ENCODE data around the gene FCHSD2.
"Not testable (repeated sequence)": the region's sequence is repeated elsewhere in the genome, so short reads cannot be mapped to it uniquely, and the experiment has no call there.

FCHSD2 gene

GRCh38 chr11:73123892-73124291 is 18.2 kb downstream of the FCHSD2 start:
- not testable (repeated sequence) for DNase-seq (ENCODE audit: low read depth in 2 of 2)

DNA sequence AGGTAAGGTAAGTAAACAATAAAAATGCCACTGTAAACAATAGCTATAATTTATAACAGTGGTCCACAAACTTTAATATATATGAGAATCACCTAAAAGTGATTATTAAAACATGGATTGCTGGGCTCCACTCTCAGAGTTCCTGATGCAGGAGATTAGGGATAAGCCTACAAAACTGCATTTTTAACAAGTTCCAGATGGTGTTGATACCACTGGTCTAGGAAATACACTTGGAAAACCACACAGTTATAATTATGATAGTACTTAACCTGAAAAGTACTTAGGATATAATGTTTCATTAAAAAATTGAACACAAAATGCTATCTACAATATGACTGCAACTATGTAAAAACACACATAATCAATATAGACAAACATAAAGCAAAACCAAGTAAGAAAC is 20.4 kb downstream of the FCHSD2 start:
- DNase-seq (ENCODE audit: low read depth in 2 of 2) = peak in 1 of 2 experiments; percentile 10

DNA sequence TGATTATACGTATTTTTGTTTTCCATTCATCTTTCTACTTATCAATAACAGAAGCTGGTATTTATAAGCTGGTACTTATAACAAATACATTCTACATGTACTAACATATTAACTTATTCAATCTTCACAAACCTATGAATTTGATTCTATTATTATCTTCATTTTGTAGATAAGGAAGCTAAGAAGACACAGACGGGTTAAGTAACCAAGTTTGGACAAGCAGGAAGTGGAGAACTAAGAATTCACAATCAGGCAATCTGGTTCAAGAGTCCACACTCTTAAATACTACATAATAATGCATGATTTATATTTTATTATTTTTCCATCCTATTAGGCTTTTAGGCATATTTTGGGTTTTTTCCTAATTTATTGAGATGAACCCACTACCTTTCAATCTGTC is 25.0 kb downstream of the FCHSD2 start:
- DNase-seq (ENCODE audit: low read depth in 2 of 2) = no peak

DNA sequence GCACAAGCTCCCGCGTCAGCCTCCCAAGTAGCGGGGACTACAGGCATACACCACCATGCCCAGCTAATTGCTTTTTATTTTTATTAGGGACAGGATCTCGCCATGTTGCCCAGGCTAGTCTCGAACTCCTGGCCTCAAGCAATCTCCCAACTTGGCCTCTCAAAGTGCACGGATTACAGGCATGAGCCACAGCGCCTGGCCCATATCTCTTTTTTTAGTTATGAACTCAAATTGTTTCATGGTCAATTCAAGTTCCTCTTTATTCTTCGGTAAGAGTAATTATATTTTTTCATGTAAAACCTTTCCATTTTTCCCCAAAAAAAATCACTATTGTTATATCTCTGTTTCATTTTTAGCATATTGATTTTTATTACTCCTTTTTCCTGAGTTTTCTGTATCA is 25.5 kb downstream of the FCHSD2 start:
- DNase-seq (ENCODE audit: low read depth in 2 of 2) = no peak

DNA sequence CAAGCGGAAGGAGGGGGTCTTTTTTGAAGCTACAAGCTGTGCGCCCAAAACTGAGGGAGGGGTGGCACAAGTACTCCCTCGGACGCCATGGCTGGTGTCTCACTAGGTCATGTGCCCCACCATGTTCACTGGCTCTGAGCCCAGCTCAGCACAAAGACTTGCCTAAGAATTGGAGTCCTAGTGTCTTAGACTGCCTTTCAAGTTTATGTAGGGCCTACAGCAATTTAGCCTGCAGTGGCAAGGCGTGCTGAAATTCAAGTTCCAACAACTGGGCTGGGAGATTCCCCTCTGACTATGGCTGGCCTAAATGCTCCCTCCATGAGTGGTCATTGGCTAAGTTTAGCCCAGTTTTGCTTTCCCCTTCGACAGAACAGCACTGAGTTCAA is 27.3 kb downstream of the FCHSD2 start:
- DNase-seq (ENCODE audit: low read depth in 2 of 2) = no peak

DNA sequence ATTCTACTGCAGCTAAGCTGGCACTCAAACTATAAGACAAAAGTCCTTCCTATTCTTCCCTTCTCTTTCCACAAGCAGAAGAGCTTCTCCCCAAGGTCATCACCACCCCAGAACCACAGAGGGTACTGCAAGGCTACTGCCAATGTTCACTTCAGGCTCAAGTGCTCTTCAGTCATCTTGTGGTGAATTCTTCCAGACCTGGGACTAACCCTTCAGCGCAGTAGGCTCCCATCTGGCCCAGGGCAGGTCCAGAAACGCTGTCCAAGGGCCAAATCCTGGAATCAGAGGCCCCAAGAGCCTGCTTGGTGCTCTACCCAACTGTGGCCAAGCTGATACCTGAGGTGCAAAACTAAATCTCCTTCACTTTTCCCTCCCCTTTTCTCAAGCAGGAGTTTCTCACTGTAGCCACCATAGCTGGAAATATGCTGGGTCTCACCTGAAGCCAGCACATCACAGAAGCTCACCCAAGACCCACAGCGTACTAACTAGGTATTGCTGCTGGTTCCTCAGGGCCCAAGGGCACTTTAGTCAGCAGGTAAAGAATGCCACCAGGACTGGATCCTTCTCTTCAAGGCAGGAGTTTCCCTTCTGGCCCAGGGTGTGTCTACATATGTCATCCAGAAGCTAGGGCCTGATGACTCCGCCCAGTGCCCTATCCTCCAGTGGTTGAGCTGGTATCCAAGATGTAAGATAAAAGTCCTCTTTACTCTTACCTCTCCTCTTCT is 27.8 kb downstream of the FCHSD2 start:
- DNase-seq (ENCODE audit: low read depth in 2 of 2) = no peak

- no peak for DNase-seq (ENCODE audit: low read depth in 2 of 2)
Measured at GRCh38 chr11:73113426-73113825, 28.7 kb downstream of the FCHSD2 start.

DNA sequence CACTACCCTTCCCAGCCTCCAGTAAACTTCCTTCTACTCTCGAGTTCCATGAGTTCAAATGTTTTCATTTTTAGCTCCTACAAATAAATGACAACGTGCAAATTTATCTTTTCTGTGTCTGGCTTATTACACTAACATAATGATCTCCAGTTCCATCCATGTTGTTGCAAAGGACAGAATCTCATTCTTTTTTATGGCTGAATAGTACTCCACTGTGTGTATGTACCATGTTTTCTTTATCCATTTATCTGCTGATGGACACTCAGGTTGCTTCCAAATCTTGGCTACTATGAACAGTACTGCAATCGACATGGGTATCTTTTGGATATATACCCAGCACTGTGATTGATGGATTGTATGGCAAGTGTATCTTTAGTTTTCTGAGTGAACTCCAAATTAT is 34.5 kb downstream of the FCHSD2 start:
- no peak for DNase-seq (ENCODE audit: low read depth in 2 of 2)

DNA sequence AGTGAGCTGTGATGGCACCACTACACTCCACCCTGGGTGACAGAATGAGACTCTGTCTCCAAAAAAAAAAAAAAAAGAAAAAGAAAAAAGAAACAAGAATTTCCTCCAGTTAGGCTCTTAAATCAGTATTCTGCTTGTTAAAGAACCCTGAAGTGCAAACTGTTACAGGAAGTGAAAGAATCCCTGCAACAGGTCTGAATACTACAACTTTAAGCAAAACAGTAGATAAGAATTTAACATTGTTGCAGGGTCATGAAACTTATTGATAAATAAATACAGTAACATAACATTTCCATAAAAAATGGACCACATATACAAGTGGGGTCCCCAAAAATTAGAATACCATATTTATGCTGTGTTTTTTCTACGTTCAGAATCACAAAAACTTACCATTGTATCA is 35.8 kb downstream of the FCHSD2 start:
- DNase-seq (ENCODE audit: low read depth in 2 of 2) = no peak

DNA sequence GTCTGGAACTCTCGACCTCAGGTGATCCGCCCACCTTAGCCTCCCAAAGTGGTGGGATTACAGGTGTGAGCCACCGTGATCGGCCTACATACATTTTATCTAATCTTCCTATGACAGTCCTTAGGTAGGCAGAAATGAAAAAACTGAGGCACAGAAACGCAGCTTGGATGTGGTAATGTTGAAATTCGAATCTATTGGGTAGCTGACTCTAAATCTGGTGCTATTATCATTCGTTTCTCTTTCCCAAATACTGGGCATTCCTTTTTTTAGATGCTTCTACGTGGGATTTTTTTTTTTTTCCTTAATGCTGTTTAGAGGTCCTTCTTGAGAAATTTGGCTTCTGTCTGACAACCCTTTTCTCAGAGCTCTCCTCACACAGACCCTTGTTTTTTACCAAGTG is 41.5 kb downstream of the FCHSD2 start:
- no peak for DNase-seq (ENCODE audit: low read depth in 2 of 2)

DNA sequence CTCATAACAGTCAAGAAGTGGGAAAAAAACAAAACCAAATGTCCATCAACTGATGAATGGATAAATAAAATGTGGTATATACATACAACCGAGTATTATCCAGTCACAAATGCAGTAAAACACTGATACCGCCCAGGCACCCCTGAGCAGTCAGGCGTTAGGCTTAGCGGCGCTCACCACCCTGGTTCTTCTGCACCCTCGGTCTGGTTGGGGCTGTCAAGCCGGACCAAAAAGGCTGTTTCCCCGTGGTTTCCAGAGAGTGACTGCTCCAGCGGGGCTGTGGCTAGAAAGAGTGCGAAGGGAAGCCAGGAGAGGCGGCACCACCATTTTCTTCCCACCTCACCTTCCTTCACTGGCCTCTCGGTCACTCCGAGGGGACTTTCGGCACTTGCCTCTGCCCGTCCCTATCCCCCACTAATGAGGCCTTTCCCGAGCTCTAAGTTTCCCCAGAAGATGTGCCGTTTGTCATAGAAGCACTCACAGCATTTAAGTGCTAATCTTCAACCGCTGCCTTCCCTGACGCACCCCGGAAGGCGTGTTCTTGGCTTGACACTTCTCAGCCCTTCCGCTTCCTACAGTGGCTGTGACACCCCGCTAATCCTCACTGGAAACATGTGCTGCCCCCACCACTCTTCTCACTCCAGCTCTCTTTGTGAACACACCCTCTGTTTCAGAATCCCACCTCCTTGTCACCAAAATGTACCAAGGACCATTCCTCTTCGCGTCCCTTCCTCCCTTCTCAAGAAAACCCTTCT is 42.4 kb downstream of the FCHSD2 start:
- DNase-seq (ENCODE audit: low read depth in 2 of 2) = no peak

DNA sequence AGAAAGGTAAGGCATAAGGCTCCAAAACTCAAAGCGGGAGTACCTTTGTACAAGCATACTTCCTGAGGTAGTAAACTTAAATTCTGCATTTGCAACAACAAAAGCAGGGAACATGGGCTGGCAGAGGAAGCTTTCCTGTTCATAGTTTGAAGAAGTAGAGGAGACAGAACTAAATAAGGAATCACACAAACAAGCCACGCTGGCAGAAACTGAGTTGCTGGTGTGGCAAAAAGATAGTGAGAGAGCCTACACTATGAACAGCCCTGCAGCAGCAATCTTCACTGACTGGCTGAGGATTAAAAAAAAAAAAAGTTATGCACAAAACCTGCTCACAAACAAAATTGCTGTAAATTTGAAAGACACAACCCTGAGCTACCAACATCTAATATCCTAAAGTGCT is 46.5 kb downstream of the FCHSD2 start:
- DNase-seq (ENCODE audit: low read depth in 2 of 2) = no peak

- DNase-seq (ENCODE audit: low read depth in 2 of 2) = no peak
Measured at GRCh38 chr11:73091521-73092305, 50.4 kb downstream of the FCHSD2 start.

- no peak for DNase-seq (ENCODE audit: low read depth in 2 of 2)
Measured at GRCh38 chr11:73087730-73088129, 54.4 kb downstream of the FCHSD2 start.

- no peak for DNase-seq (ENCODE audit: low read depth in 2 of 2)
Measured at GRCh38 chr11:73085189-73085875, 56.8 kb downstream of the FCHSD2 start.

- DNase-seq (ENCODE audit: low read depth in 2 of 2) = no peak
Measured at GRCh38 chr11:73078631-73079030, 63.5 kb downstream of the FCHSD2 start.

DNA sequence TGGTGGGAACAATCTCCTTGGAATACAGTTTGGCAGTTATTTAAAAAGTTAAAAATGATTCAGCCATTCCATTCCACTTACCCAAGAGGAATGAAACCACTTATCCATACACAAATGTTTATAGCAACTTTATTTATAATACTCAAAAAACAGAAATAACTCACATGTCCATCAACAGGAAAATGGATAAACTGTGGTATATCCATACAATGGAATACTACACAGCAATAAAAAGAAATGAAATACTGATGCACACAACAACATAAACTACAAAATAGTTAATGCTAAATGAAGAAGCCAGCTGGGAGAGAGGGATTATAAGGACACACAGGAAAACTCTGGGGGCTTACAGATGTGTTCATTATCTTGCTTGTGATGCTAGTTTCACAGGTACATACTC is 64.7 kb downstream of the FCHSD2 start:
- DNase-seq (ENCODE audit: low read depth in 2 of 2) = no peak

GRCh38 chr11:73074319-73074718 is 67.8 kb downstream of the FCHSD2 start:
- no peak for DNase-seq (ENCODE audit: low read depth in 2 of 2)

GRCh38 chr11:73072935-73073481 is 69.1 kb downstream of the FCHSD2 start:
- DNase-seq (ENCODE audit: low read depth in 2 of 2) = no peak

GRCh38 chr11:73070653-73071052 is 71.5 kb downstream of the FCHSD2 start:
- no peak for DNase-seq (ENCODE audit: low read depth in 2 of 2)

- DNase-seq (ENCODE audit: low read depth in 2 of 2) = not testable (repeated sequence)
Measured at GRCh38 chr11:73061857-73062424, 80.2 kb downstream of the FCHSD2 start.
